Measurements from ENCODE around the gene MYO1B.
"Not testable (repeated sequence)": the region's sequence is repeated elsewhere in the genome, so short reads cannot be mapped to it uniquely, and the experiment has no call there.

Gene MYO1B

DNA sequence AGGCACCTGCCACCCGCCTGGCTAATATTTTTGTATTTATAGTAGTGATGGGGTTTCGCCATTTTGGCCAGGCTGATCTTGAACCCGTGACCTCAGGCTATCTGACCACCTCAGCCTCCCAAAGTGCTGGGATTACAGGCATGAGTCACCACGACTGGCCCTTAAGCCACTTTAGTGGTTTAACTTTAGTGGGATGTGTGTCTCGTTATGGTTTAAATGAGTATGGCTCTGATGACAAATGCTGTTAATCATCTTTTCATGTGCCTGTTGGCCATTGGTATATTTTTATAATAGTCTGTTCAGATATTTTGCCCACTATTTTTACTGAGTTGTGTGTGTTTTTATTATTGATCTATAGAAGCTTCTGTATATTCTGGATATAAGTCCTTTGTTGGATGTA, 205.9 kb downstream of the MYO1B start:
- H3K36me3 ChIP-seq (ENCODE audit: insufficient read depth, low read length) = no peaks in the 10 kb centered on the region
- H3K27me3 ChIP-seq (ENCODE audit: insufficient read depth, low read length) = no peaks in the 10 kb centered on the region
- H3K4me1 ChIP-seq (ENCODE audit: insufficient read depth, low read length, severe bottlenecking) = no peaks in the 10 kb centered on the region
- no peaks in the 10 kb centered on the region for H3K79me2 ChIP-seq (ENCODE audit: insufficient read depth, low read length)
- H3K4me2 ChIP-seq (ENCODE audit: low read length) = no peak overlapping the region
- no peak overlapping the region for H3K9ac ChIP-seq (ENCODE audit: low read length)
- no peak for TF ChIP-seq EZH2 (IDR thresholded peaks at IDR 0.05; ENCODE audit: borderline replicate concordance, low read length)
- TF ChIP-seq, protein P1, sequence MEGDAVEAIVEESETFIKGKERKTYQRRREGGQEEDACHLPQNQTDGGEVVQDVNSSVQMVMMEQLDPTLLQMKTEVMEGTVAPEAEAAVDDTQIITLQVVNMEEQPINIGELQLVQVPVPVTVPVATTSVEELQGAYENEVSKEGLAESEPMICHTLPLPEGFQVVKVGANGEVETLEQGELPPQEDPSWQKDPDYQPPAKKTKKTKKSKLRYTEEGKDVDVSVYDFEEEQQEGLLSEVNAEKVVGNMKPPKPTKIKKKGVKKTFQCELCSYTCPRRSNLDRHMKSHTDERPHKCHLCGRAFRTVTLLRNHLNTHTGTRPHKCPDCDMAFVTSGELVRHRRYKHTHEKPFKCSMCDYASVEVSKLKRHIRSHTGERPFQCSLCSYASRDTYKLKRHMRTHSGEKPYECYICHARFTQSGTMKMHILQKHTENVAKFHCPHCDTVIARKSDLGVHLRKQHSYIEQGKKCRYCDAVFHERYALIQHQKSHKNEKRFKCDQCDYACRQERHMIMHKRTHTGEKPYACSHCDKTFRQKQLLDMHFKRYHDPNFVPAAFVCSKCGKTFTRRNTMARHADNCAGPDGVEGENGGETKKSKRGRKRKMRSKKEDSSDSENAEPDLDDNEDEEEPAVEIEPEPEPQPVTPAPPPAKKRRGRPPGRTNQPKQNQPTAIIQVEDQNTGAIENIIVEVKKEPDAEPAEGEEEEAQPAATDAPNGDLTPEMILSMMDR (IDR thresholded peaks at IDR 0.05; ENCODE audit: low read length) = no peak
- H3F3A ChIP-seq (ENCODE audit: insufficient read depth, low read length) = no peaks in the 10 kb centered on the region
- no peaks in the 10 kb centered on the region for H4K20me1 ChIP-seq (ENCODE audit: insufficient read depth, low read length)
- H3K9me3 ChIP-seq (ENCODE audit: low read length) = no peaks in the 10 kb centered on the region
- H3K27ac ChIP-seq (ENCODE audit: low read depth, low read length, poor library complexity, severe bottlenecking) = no peak overlapping the region
- H3K9me2 ChIP-seq (ENCODE audit: low read depth, low read length) = no peaks in the 10 kb centered on the region
- H2AFZ ChIP-seq (ENCODE audit: low read length) = no peak overlapping the region
- H3K4me3 ChIP-seq (ENCODE audit: low read depth, low read length, poor library complexity, severe bottlenecking) = no peak overlapping the region

DNA sequence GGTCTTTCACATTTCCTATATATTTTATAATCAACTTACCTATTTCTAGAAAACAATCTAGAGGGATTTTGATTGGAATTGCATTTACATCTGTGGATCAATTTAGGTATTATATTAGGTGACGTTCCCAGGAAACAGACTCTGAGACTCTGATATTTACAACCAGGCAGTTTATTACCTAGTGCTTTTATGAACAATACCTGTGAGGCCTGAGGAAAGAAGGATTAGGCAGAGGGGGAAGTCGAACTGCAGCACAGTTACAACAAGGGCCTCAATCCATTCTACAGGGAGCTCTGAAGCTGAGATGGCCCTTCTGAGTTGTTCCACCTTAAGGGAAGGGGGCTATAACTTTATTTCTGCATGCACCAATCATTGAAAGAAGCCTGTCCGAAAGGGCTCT, 206.9 kb downstream of the MYO1B start:
- no peaks in the 10 kb centered on the region for H3K79me2 ChIP-seq (ENCODE audit: insufficient read depth, low read length)

DNA sequence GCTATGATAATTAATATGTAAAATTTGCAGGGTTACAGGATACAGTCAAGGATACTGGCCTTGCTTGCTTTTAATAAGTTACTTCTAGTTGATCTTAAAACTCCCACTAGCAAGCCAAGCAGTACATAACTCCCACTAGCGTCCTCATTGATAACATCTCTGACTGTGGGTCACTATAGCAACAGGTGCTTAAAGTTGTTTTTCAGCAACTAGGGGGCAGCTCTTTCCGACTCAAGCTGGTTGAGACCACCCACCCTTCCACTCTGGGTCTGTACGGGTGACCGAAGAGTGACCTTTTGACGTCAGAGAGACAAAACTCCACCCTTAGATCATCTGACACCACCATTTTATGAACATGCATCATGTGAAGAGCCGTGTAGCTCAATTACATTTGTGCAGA, 208.6 kb downstream of the MYO1B start:
- H3K79me2 ChIP-seq (ENCODE audit: insufficient read depth, low read length) = no peaks in the 10 kb centered on the region
- H3K36me3 ChIP-seq (ENCODE audit: insufficient read depth, low read length) = no peaks in the 10 kb centered on the region
- H3K9me2 ChIP-seq (ENCODE audit: low read depth, low read length) = no peaks in the 10 kb centered on the region
- no peaks in the 10 kb centered on the region for H3K4me1 ChIP-seq (ENCODE audit: insufficient read depth, low read length, severe bottlenecking)
- no peak overlapping the region for H3K9ac ChIP-seq (ENCODE audit: low read length)
- H3F3A ChIP-seq (ENCODE audit: insufficient read depth, low read length) = no peaks in the 10 kb centered on the region
- H2AFZ ChIP-seq (ENCODE audit: low read length) = no peak overlapping the region
- no peak overlapping the region for H3K27ac ChIP-seq (ENCODE audit: low read depth, low read length, poor library complexity, severe bottlenecking)
- no peak overlapping the region for H3K4me2 ChIP-seq (ENCODE audit: low read length)
- TF ChIP-seq EZH2 (IDR thresholded peaks at IDR 0.05; ENCODE audit: borderline replicate concordance, low read length) = no peak
- TF ChIP-seq, protein P1 (IDR thresholded peaks at IDR 0.05; ENCODE audit: low read length) = no peak
- H3K4me3 ChIP-seq (ENCODE audit: low read depth, low read length, poor library complexity, severe bottlenecking) = no peak overlapping the region
- no peaks in the 10 kb centered on the region for H4K20me1 ChIP-seq (ENCODE audit: insufficient read depth, low read length)
- H3K9me3 ChIP-seq (ENCODE audit: low read length) = no peaks in the 10 kb centered on the region
- H3K27me3 ChIP-seq (ENCODE audit: insufficient read depth, low read length) = no peaks in the 10 kb centered on the region

More for the DNA sequence above, 206.9 kb downstream of the MYO1B start:
- H3K27me3 ChIP-seq (ENCODE audit: insufficient read depth, low read length) = no peaks in the 10 kb centered on the region
- no peak overlapping the region for H2AFZ ChIP-seq (ENCODE audit: low read length)
- no peak overlapping the region for H3K9ac ChIP-seq (ENCODE audit: low read length)
- H4K20me1 ChIP-seq (ENCODE audit: insufficient read depth, low read length) = no peaks in the 10 kb centered on the region
- no peak overlapping the region for H3K27ac ChIP-seq (ENCODE audit: low read depth, low read length, poor library complexity, severe bottlenecking)
- no peaks in the 10 kb centered on the region for H3K4me1 ChIP-seq (ENCODE audit: insufficient read depth, low read length, severe bottlenecking)
- H3K36me3 ChIP-seq (ENCODE audit: insufficient read depth, low read length) = no peaks in the 10 kb centered on the region
- no peak for TF ChIP-seq EZH2 (IDR thresholded peaks at IDR 0.05; ENCODE audit: borderline replicate concordance, low read length)
- TF ChIP-seq, protein P1 (IDR thresholded peaks at IDR 0.05; ENCODE audit: low read length) = no peak
- H3K9me3 ChIP-seq (ENCODE audit: low read length) = no peaks in the 10 kb centered on the region
- no peak overlapping the region for H3K4me3 ChIP-seq (ENCODE audit: low read depth, low read length, poor library complexity, severe bottlenecking)
- H3K4me2 ChIP-seq (ENCODE audit: low read length) = no peak overlapping the region
- H3F3A ChIP-seq (ENCODE audit: insufficient read depth, low read length) = no peaks in the 10 kb centered on the region
- H3K9me2 ChIP-seq (ENCODE audit: low read depth, low read length) = no peaks in the 10 kb centered on the region

DNA sequence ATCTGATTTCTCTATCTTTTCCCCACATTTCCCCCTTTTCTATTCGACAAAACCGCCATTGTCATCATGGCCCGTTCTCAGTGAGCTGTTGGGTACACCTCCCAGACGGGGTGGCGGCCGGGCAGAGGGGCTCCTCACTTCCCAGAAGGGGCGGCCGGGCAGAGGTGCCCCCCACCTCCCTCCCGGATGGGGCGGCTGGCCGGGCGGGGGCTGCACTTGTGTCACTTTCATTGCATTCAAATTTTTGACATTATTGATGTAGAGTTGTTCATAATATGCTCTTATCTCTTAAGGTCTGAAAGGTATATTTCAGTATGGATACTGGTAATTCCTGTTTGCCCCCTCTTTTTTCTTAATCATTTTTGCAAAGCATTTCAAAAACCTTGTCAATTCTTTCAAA, 211.3 kb downstream of the MYO1B start:
- not testable (repeated sequence) for H3K27ac ChIP-seq (ENCODE audit: low read depth, low read length, poor library complexity, severe bottlenecking); H3K4me3 ChIP-seq (ENCODE audit: low read depth, low read length, poor library complexity, severe bottlenecking); H2AFZ ChIP-seq (ENCODE audit: low read length); H3K27me3 ChIP-seq (ENCODE audit: insufficient read depth, low read length); H3K4me1 ChIP-seq (ENCODE audit: insufficient read depth, low read length, severe bottlenecking); H3K36me3 ChIP-seq (ENCODE audit: insufficient read depth, low read length); H4K20me1 ChIP-seq (ENCODE audit: insufficient read depth, low read length); H3K9me2 ChIP-seq (ENCODE audit: low read depth, low read length); H3K9ac ChIP-seq (ENCODE audit: low read length); H3K79me2 ChIP-seq (ENCODE audit: insufficient read depth, low read length); H3F3A ChIP-seq (ENCODE audit: insufficient read depth, low read length); H3K9me3 ChIP-seq (ENCODE audit: low read length); H3K4me2 ChIP-seq (ENCODE audit: low read length)
